ENCODE data around the gene SLC16A6.
"Not testable (repeated sequence)": the region's sequence is repeated elsewhere in the genome, so short reads cannot be mapped to it uniquely, and the experiment has no call there.

SLC16A6 gene

GRCh38 chr17:68255731-68256538 lies 35.0 kb downstream of the SLC16A6 start:
- no peaks in the 10 kb centered on the region for H3K27me3 ChIP-seq (ENCODE audit: insufficient read depth, low read length)
- H3K4me3 ChIP-seq (ENCODE audit: low read length): no peak overlapping the region
- no peak overlapping the region for H3K9ac ChIP-seq (ENCODE audit: low read depth, low read length)
- no peaks in the 10 kb centered on the region for H3K9me3 ChIP-seq (ENCODE audit: insufficient read depth, low read depth, low read length)
- peaks cover 48% of the 10 kb centered on the region for H3K36me3 ChIP-seq (ENCODE audit: insufficient read depth, low read depth, low read length)
- H3K27ac ChIP-seq (ENCODE audit: low read length): no peak overlapping the region
- 0 out of 2 replicates have a peak, but pooled peaks cover 3% of the 10 kb centered on the region for H3K4me1 ChIP-seq (ENCODE audit: insufficient read depth, low read length)

GRCh38 chr17:68255151-68255550 lies 35.8 kb downstream of the SLC16A6 start:
- peak overlapping the region; percentile 26; the same call in 1 of the 2 replicates for H3K9ac ChIP-seq (ENCODE audit: low read depth, low read length)
- H3K4me3 ChIP-seq (ENCODE audit: low read length): no peak overlapping the region
- no peaks in the 10 kb centered on the region for H3K27me3 ChIP-seq (ENCODE audit: insufficient read depth, low read length)
- 0 out of 2 replicates have a peak, but pooled peaks cover 3% of the 10 kb centered on the region for H3K4me1 ChIP-seq (ENCODE audit: insufficient read depth, low read length)
- peaks cover 48% of the 10 kb centered on the region for H3K36me3 ChIP-seq (ENCODE audit: insufficient read depth, low read depth, low read length)
- H3K27ac ChIP-seq (ENCODE audit: low read length): no peak overlapping the region
- no peaks in the 10 kb centered on the region for H3K9me3 ChIP-seq (ENCODE audit: insufficient read depth, low read depth, low read length)

- H3K9ac ChIP-seq (ENCODE audit: low read depth, low read length); H3K9me3 ChIP-seq (ENCODE audit: insufficient read depth, low read depth, low read length); H3K4me1 ChIP-seq (ENCODE audit: insufficient read depth, low read length); H3K27me3 ChIP-seq (ENCODE audit: insufficient read depth, low read length); H3K4me3 ChIP-seq (ENCODE audit: low read length); H3K27ac ChIP-seq (ENCODE audit: low read length): not testable (repeated sequence)
- peaks cover 48% of the 10 kb centered on the region for H3K36me3 ChIP-seq (ENCODE audit: insufficient read depth, low read depth, low read length)
Measured at GRCh38 chr17:68253426-68253825, 37.5 kb downstream of the SLC16A6 start.

- H3K4me1 ChIP-seq (ENCODE audit: insufficient read depth, low read length): no peaks in the 10 kb centered on the region
- H3K9me3 ChIP-seq (ENCODE audit: insufficient read depth, low read depth, low read length): no peaks in the 10 kb centered on the region
- no peaks in the 10 kb centered on the region for H3K27me3 ChIP-seq (ENCODE audit: insufficient read depth, low read length)
- peaks cover 17% of the 10 kb centered on the region for H3K36me3 ChIP-seq (ENCODE audit: insufficient read depth, low read depth, low read length)
- no peak overlapping the region for H3K9ac ChIP-seq (ENCODE audit: low read depth, low read length)
- no peak overlapping the region for H3K27ac ChIP-seq (ENCODE audit: low read length)
- H3K4me3 ChIP-seq (ENCODE audit: low read length): no peak overlapping the region
Measured at GRCh38 chr17:68249354-68249765, 41.6 kb downstream of the SLC16A6 start.

- no peaks in the 10 kb centered on the region for H3K27me3 ChIP-seq (ENCODE audit: insufficient read depth, low read length)
- no peaks in the 10 kb centered on the region for H3K4me1 ChIP-seq (ENCODE audit: insufficient read depth, low read length)
- no peaks in the 10 kb centered on the region for H3K9me3 ChIP-seq (ENCODE audit: insufficient read depth, low read depth, low read length)
- peak overlapping the region; percentile 82; the same call in 1 of the 2 replicates for H3K9ac ChIP-seq (ENCODE audit: low read depth, low read length)
- H3K27ac ChIP-seq (ENCODE audit: low read length): no peak overlapping the region
- peaks cover 12% of the 10 kb centered on the region for H3K36me3 ChIP-seq (ENCODE audit: insufficient read depth, low read depth, low read length)
- H3K4me3 ChIP-seq (ENCODE audit: low read length): peak overlapping the region; percentile 95
Measured at GRCh38 chr17:68248891-68249290, 42.0 kb downstream of the SLC16A6 start.

- Histone ChIP-seq H3K27ac (ENCODE audit: low read length) (no peak overlapping the region), H3K36me3 (ENCODE audit: insufficient read depth, low read depth, low read length) (peaks cover 12% of the 10 kb centered on the region), H3K4me1 (ENCODE audit: insufficient read depth, low read length) (no peaks in the 10 kb centered on the region), H3K27me3 (ENCODE audit: insufficient read depth, low read length) (no peaks in the 10 kb centered on the region), H3K4me3 (ENCODE audit: low read length) (peak overlapping the region; percentile 95), H3K9ac (ENCODE audit: low read depth, low read length) (peak overlapping the region; percentile 82), H3K9me3 (ENCODE audit: insufficient read depth, low read depth, low read length) (no peaks in the 10 kb centered on the region)
Measured at GRCh38 chr17:68248199-68248825, 42.6 kb downstream of the SLC16A6 start.

GRCh38 chr17:68247445-68248198 lies 43.3 kb downstream of the SLC16A6 start, which contains the start of gene AMZ2:
AMZ2 (plus strand) TSS chr17:68248043; CDS start chr17:68250188, 2,145 bp downstream.
- peak within 1 kb of the TSS; percentile 82 for H3K9ac ChIP-seq (ENCODE audit: low read depth, low read length)
- H3K36me3 ChIP-seq (ENCODE audit: insufficient read depth, low read depth, low read length): peaks cover 12% of the 10 kb centered on the region
- H3K4me1 ChIP-seq (ENCODE audit: insufficient read depth, low read length): no peaks in the 10 kb centered on the region
- H3K27me3 ChIP-seq (ENCODE audit: insufficient read depth, low read length): no peaks in the 10 kb centered on the region
- no peaks in the 10 kb centered on the region for H3K9me3 ChIP-seq (ENCODE audit: insufficient read depth, low read depth, low read length)
- peak within 1 kb of the TSS; percentile 81 for H3K27ac ChIP-seq (ENCODE audit: low read length)
- peak within 1 kb of the TSS; percentile 95 for H3K4me3 ChIP-seq (ENCODE audit: low read length)

GRCh38 chr17:68246271-68247028 lies 44.5 kb downstream of the SLC16A6 start:
- Histone ChIP-seq H3K27me3 (ENCODE audit: insufficient read depth, low read length) (no peaks in the 10 kb centered on the region), H3K9ac (ENCODE audit: low read depth, low read length) (no peak overlapping the region), H3K27ac (ENCODE audit: low read length) (no peak overlapping the region), H3K4me1 (ENCODE audit: insufficient read depth, low read length) (no peaks in the 10 kb centered on the region), H3K9me3 (ENCODE audit: insufficient read depth, low read depth, low read length) (no peaks in the 10 kb centered on the region), H3K4me3 (ENCODE audit: low read length) (peak overlapping the region; percentile 95; the same call in 1 of the 2 replicates), H3K36me3 (ENCODE audit: insufficient read depth, low read depth, low read length) (peaks cover 4% of the 10 kb centered on the region; the same call in 1 of the 2 replicates)

- Histone ChIP-seq H3K36me3 (ENCODE audit: insufficient read depth, low read depth, low read length) (no peaks in the 10 kb centered on the region), H3K4me3 (ENCODE audit: low read length) (no peak overlapping the region), H3K9me3 (ENCODE audit: insufficient read depth, low read depth, low read length) (no peaks in the 10 kb centered on the region), H3K9ac (ENCODE audit: low read depth, low read length) (no peak overlapping the region; the same call in 1 of the 2 replicates), H3K27ac (ENCODE audit: low read length) (no peak overlapping the region), H3K4me1 (ENCODE audit: insufficient read depth, low read length) (no peaks in the 10 kb centered on the region), H3K27me3 (ENCODE audit: insufficient read depth, low read length) (no peaks in the 10 kb centered on the region)
Measured at GRCh38 chr17:68239632-68240366, 51.1 kb downstream of the SLC16A6 start.

- no peaks in the 10 kb centered on the region for H3K27me3 ChIP-seq (ENCODE audit: insufficient read depth, low read length)
- H3K4me1 ChIP-seq (ENCODE audit: insufficient read depth, low read length): no peaks in the 10 kb centered on the region
- no peak overlapping the region for H3K9ac ChIP-seq (ENCODE audit: low read depth, low read length)
- no peaks in the 10 kb centered on the region for H3K36me3 ChIP-seq (ENCODE audit: insufficient read depth, low read depth, low read length)
- H3K9me3 ChIP-seq (ENCODE audit: insufficient read depth, low read depth, low read length): no peaks in the 10 kb centered on the region
- no peak overlapping the region for H3K4me3 ChIP-seq (ENCODE audit: low read length)
- H3K27ac ChIP-seq (ENCODE audit: low read length): no peak overlapping the region
Measured at GRCh38 chr17:68238871-68239253, 52.1 kb downstream of the SLC16A6 start.
